Osteoblast (primary cell): ENCODE results near the gene UVSSA. TPM values are rescaled to one million over a fixed set of nuclear protein-coding genes. Genes with fewer than 3 reads are reported as not detected.
A peak's percentile ranks its signal among the peaks of the same experiment; 100 is the strongest.

Experiments used
- DNase-seq: peaks from one replicate; pipeline ENCODE4 v3.0.0; 2011; ENCODE audit warnings: low spot score, mixed read lengths; ENCODE audit not compliant: insufficient read length; ENCODE audit errors: missing footprints
- H2AFZ ChIP-seq: 2 replicates; pipeline ENCODE4 v1.6.0; 2011; ENCODE audit warnings: mild to moderate bottlenecking, low read length
- H3K27ac ChIP-seq: 2 replicates; pipeline ENCODE4 v1.5.1; 2011; ENCODE audit warnings: mild to moderate bottlenecking, low read depth, low read length, moderate library complexity
- H3K27me3 ChIP-seq: 2 replicates; pipeline ENCODE4 v1.6.0; 2012; ENCODE audit warnings: mild to moderate bottlenecking, control low read depth, inconsistent platforms, low read length, moderate library complexity; ENCODE audit not compliant: insufficient read depth
- H3K36me3 ChIP-seq: 2 replicates; pipeline ENCODE4 v1.5.1; 2011; ENCODE audit warnings: mild to moderate bottlenecking, low read length, control low read depth, moderate library complexity; ENCODE audit not compliant: insufficient read depth
- H3K4me1 ChIP-seq: 2 replicates; pipeline ENCODE4 v1.5.1; 2011; ENCODE audit warnings: mild to moderate bottlenecking, low read length, control low read depth, moderate library complexity; ENCODE audit not compliant: insufficient read depth
- H3K4me2 ChIP-seq: 2 replicates; pipeline ENCODE4 v1.6.0; 2011; ENCODE audit warnings: mild to moderate bottlenecking, low read length; ENCODE audit not compliant: insufficient read depth
- H3K4me3 ChIP-seq: fragments of 200-600 bp; sonication (generic); 3 replicates; pipeline ENCODE4 v1.5.1; 2012; ENCODE audit warnings: mild to moderate bottlenecking, low read length, inconsistent platforms; ENCODE audit not compliant: insufficient read depth
- H3K79me2 ChIP-seq: 2 replicates; pipeline ENCODE4 v1.6.0; 2012; ENCODE audit warnings: mild to moderate bottlenecking, low read length, control low read depth, inconsistent platforms; ENCODE audit not compliant: insufficient read depth
- H3K9me3 ChIP-seq: 2 replicates; pipeline ENCODE4 v1.5.1; 2011; ENCODE audit warnings: low read depth, low read length, control low read depth
- H4K20me1 ChIP-seq: 2 replicates; pipeline ENCODE4 v1.6.0; 2012; ENCODE audit warnings: mild to moderate bottlenecking, low read length, control low read depth; ENCODE audit not compliant: insufficient read depth
- total RNA-seq: library from RNA; depleted of rRNA; stranded (reverse); fragments of >200 nt; gene quantifications from 2 replicates; pipeline ENCODE4 v1.2.3, GENCODE V29; 2012
- TF ChIP-seq, protein P1 (sequence below): IDR thresholded peaks from 2 replicates; pipeline ENCODE4 v1.5.1; 2011; ENCODE audit warnings: mild to moderate bottlenecking, low read depth, low read length, moderate library complexity; ENCODE audit errors: extremely low read depth

The UVSSA gene
- total RNA-seq, 1 donor: 14.8 TPM

DNA sequence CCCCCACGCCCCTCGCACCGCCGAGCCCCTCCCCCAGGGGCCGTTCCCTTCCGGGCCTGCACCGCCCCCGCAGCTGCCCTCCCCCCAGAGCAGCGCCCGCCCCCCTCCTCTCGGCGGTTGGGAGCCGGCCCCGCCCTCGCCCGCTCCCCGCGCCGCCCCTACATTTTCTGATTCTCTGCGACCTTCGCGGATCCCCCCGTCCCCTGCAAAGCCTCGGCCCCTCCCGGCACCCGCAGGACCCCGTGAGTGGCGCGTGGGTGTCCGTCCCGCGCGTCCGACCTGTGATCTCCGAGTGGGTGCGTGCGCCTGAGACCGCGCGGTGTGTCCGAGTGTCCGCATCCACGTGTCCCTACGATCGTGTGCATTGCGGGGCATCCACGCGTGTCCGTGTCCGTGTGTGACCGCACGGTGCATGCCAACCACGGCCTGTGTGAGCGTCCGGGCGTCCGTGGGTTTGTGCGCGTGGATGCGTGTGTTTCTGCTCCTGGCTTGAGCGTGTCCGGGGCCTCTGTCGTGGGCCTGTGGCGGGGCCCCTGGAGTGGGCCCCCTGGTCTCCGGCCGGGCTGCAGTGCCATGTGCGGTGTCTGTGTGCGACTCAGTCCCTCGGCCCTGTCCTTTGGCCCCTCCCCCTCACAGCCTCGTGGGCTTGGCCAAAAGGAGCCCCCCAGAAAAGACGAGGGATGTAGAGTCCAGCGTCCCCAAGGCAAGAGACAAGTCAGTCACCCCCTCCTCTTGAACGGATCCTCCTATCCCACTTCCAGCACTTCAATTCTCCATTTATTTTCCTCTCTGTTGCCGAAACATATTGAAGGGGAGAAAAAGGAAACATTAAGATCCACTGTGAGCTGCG lies 68.0 kb downstream of the UVSSA start:
- Histone ChIP-seq H4K20me1 (peaks cover 4% of the 10 kb centered on the region), H3K79me2 (no peaks in the 10 kb centered on the region), H3K4me2 (no peak overlapping the region), H2AFZ (no peak overlapping the region), H3K4me1 (no peaks in the 10 kb centered on the region), H3K4me3 (no peak overlapping the region), H3K9me3 (no peaks in the 10 kb centered on the region), H3K27me3 (peaks cover 26% of the 10 kb centered on the region), H3K36me3 (no peaks in the 10 kb centered on the region), H3K27ac (no peak overlapping the region)
- peak; percentile 82 for DNase-seq
- TF ChIP-seq, protein P1, sequence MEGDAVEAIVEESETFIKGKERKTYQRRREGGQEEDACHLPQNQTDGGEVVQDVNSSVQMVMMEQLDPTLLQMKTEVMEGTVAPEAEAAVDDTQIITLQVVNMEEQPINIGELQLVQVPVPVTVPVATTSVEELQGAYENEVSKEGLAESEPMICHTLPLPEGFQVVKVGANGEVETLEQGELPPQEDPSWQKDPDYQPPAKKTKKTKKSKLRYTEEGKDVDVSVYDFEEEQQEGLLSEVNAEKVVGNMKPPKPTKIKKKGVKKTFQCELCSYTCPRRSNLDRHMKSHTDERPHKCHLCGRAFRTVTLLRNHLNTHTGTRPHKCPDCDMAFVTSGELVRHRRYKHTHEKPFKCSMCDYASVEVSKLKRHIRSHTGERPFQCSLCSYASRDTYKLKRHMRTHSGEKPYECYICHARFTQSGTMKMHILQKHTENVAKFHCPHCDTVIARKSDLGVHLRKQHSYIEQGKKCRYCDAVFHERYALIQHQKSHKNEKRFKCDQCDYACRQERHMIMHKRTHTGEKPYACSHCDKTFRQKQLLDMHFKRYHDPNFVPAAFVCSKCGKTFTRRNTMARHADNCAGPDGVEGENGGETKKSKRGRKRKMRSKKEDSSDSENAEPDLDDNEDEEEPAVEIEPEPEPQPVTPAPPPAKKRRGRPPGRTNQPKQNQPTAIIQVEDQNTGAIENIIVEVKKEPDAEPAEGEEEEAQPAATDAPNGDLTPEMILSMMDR: no peak

DNA sequence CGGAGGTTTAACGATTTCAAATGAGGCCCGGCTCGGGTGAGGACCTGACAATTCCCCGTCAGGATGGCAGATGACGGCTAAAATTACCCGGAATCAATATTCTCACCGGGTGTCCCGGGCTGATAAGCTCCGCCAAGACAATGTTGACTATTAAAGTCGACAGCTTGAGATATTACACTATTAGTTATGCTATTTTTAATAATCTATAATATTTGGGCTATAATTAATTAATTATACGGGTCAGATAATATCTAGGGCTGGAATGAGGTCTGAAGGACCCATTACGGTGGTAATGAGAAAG lies 68.6 kb downstream of the UVSSA start:
- no peaks in the 10 kb centered on the region for H3K79me2 ChIP-seq
- H3K4me1 ChIP-seq: no peaks in the 10 kb centered on the region
- no peak overlapping the region for H2AFZ ChIP-seq
- TF ChIP-seq, protein P1: no peak
- H3K36me3 ChIP-seq: no peaks in the 10 kb centered on the region
- H3K27me3 ChIP-seq: peaks cover 26% of the 10 kb centered on the region
- H3K4me2 ChIP-seq: no peak overlapping the region
- H3K27ac ChIP-seq: no peak overlapping the region
- no peak overlapping the region for H3K4me3 ChIP-seq
- no peaks in the 10 kb centered on the region for H3K9me3 ChIP-seq
- peak; percentile 36 for DNase-seq
- peaks cover 3% of the 10 kb centered on the region for H4K20me1 ChIP-seq

DNA sequence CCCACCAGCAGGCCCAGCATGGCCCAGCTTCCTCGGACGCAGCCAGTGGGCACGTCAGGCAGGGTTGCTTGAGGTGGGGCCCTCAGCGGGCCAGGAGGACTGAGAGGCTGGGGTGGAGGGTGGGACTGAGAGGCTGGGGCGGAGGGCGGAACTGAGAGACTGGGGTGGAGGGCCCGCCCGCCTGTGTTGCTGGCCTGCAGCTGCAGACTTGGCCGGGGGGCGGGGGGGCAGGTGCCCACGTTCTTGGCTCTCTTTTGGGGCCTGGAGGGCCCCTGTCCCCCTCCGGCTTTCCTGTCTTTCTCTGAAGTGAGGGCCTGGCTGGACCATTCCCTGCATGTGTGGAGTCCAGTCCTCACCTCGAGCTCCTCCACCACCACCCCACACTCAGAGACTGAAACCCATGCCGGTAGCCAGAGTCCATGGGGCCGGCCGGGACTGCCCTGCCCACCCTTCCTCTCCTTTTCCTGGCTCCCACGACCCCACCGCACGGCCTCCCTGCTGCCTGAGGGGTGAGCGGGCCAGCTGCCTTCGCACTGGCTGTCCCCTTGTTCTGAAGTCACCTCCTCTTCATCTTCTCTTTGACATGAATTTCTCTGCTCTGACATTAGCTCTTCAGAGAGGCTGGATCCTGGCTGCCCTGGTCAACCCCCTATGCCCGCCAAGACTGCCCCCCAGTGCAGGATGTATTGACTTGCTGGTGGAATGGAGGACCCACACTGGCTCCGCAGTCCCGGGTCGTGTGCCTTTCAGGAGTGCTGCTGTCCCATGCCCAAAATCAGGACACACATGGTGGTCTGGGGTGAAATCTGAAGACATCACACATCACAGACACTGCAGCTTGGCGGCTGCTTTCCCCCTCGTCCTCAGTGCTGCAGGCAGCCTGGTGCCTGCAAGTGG lies 69.3 kb downstream of the UVSSA start:
- H4K20me1 ChIP-seq: no peaks in the 10 kb centered on the region
- TF ChIP-seq, protein P1: no peak
- H3K27ac ChIP-seq: no peak overlapping the region
- H3K27me3 ChIP-seq: peaks cover 29% of the 10 kb centered on the region
- H3K4me3 ChIP-seq: no peak overlapping the region
- H3K4me1 ChIP-seq: no peaks in the 10 kb centered on the region
- DNase-seq: peak; percentile 80
- H3K9me3 ChIP-seq: no peaks in the 10 kb centered on the region
- H3K4me2 ChIP-seq: no peak overlapping the region
- H3K79me2 ChIP-seq: no peaks in the 10 kb centered on the region
- H2AFZ ChIP-seq: no peak overlapping the region
- no peaks in the 10 kb centered on the region for H3K36me3 ChIP-seq

DNA sequence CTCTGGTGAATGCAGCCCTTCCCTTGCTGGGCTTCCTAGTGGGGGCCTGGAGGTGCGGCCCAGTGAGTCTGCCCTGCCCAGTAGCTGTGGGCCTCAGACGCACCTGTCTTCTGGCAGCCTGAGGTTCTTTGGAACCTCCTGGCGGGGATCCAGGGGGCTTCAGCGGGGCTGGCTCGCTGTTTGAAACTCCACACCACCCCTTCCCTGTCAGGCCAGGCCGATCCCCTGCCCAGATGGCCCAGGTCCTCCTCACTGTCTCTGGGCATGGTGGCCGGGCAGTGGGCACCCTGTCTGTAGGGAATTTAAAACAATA lies 69.9 kb downstream of the UVSSA start:
- H3K79me2 ChIP-seq: no peaks in the 10 kb centered on the region
- no peaks in the 10 kb centered on the region for H3K9me3 ChIP-seq
- no peak overlapping the region for H3K4me3 ChIP-seq
- no peaks in the 10 kb centered on the region for H3K36me3 ChIP-seq
- H3K27me3 ChIP-seq: peaks cover 29% of the 10 kb centered on the region
- H3K4me1 ChIP-seq: no peaks in the 10 kb centered on the region
- no peak overlapping the region for H3K27ac ChIP-seq
- H2AFZ ChIP-seq: no peak overlapping the region
- DNase-seq: peak; percentile 78
- TF ChIP-seq, protein P1: no peak
- no peaks in the 10 kb centered on the region for H4K20me1 ChIP-seq
- no peak overlapping the region for H3K4me2 ChIP-seq
